ENCODE data around the gene COL6A2. TPM values are rescaled to one million over a fixed set of nuclear protein-coding genes. Genes with fewer than 3 reads are reported as not detected.

Gene COL6A2
- total RNA-seq, 1 experiment from 2014 or later, result 87.0 TPM

DNA sequence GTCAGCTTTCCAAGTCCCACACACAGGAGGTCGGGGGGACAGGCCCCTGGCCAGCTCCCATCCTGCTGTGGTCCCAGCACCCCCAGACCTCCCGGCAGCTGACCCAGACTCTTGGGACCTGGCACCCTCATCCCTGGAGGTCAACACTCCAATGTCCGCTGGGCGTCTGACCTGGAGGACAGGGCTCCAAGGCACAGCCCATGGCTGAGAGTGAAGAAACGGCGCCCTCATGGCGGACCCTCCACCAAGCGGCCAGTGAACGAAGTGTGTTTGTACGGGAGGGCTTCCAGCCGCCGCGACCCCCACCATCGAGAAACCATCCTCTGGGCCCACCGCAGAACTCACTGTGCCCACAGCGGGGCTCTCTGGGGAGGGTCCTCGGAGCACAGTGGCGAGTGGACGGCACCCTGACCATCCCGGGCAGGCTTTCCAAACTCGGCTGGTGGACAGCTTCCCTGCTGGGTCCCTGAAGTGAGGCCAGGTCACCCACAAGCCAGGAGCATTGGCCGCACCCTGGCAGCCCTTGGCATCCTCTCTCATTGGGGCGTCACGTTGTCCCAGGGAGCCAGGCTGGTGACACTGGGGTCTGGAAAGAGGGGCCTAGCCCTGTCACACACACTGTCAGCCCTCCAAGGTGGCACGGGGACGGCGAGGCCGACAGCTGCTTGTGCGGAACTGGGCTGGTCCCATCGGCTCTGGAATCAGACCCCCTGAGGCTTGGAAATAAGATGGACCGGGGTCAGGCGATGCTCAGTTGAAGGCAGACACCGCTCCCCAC is 47.8 kb upstream of the COL6A2 start:
- CTCF ChIA-PET, result no interaction called here
- POLR2A ChIA-PET, result no interaction called here

More for the DNA sequence above, 47.8 kb upstream of the COL6A2 start:
- Histone ChIP-seq H4K20me1 (ENCODE audit: insufficient read depth) (no peaks in the 10 kb centered on the region), H3K4me1 (ENCODE audit: control insufficient read depth in 1 of 2, insufficient read depth in 2 of 2, low read length in 2 of 2) (peaks cover 0 to 17% of the 10 kb centered on the region in 2 experiments; a peak in 2 of 4 replicates), H3K27me3 (ENCODE audit: insufficient read depth, low read length) (no peaks in the 10 kb centered on the region; the same call in 1 of the 2 replicates), H2AFZ (ENCODE audit: low read depth, low read length, poor library complexity, severe bottlenecking) (no peak overlapping the region), H3K9ac (ENCODE audit: low read length) (no peak overlapping the region), H3K4me3 (replicated peaks in 1 of 2; ENCODE audit: low read depth in 1 of 2, low read length in 2 of 2) (no peak overlapping the region), H3K27ac (ENCODE audit: low read depth, low read length) (no peak overlapping the region), H3K36me3 (ENCODE audit: control insufficient read depth in 1 of 2, insufficient read depth in 2 of 2, low read length in 2 of 2) (no peaks in the 10 kb centered on the region), H3K79me2 (ENCODE audit: insufficient read depth, low read length) (no peaks in the 10 kb centered on the region), H3K4me2 (ENCODE audit: low read length) (no peak overlapping the region), H3K9me3 (ENCODE audit: control insufficient read depth in 1 of 2, insufficient read depth in 1 of 2, low read depth in 1 of 2, low read length in 2 of 2) (no peaks in the 10 kb centered on the region), H3K9me2 (ENCODE audit: insufficient read depth) (no peaks in the 10 kb centered on the region)
- intact Hi-C loops (cut with micrococcal nuclease), result no loop called here
- TF ChIP-seq TCF7L2 (IDR thresholded peaks at IDR 0.05; ENCODE audit: borderline replicate concordance, extremely low read depth, insufficient read depth, insufficient read length) (no peak), SP1 (IDR thresholded peaks at IDR 0.05; ENCODE audit: low read depth) (no peak), ELF1 (IDR thresholded peaks at IDR 0.05; ENCODE audit: borderline replicate concordance, low read depth) (no peak)
- TF ChIP-seq, protein P1, sequence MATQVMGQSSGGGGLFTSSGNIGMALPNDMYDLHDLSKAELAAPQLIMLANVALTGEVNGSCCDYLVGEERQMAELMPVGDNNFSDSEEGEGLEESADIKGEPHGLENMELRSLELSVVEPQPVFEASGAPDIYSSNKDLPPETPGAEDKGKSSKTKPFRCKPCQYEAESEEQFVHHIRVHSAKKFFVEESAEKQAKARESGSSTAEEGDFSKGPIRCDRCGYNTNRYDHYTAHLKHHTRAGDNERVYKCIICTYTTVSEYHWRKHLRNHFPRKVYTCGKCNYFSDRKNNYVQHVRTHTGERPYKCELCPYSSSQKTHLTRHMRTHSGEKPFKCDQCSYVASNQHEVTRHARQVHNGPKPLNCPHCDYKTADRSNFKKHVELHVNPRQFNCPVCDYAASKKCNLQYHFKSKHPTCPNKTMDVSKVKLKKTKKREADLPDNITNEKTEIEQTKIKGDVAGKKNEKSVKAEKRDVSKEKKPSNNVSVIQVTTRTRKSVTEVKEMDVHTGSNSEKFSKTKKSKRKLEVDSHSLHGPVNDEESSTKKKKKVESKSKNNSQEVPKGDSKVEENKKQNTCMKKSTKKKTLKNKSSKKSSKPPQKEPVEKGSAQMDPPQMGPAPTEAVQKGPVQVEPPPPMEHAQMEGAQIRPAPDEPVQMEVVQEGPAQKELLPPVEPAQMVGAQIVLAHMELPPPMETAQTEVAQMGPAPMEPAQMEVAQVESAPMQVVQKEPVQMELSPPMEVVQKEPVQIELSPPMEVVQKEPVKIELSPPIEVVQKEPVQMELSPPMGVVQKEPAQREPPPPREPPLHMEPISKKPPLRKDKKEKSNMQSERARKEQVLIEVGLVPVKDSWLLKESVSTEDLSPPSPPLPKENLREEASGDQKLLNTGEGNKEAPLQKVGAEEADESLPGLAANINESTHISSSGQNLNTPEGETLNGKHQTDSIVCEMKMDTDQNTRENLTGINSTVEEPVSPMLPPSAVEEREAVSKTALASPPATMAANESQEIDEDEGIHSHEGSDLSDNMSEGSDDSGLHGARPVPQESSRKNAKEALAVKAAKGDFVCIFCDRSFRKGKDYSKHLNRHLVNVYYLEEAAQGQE (IDR thresholded peaks at IDR 0.05; ENCODE audit: low read depth), result no peak
- BruUV-seq (replicated peaks), result no TSS peak
- no peak for DNase-seq (ENCODE audit: low read depth, low spot score)
- no peak for ATAC-seq
- RAD21 ChIA-PET (ENCODE audit: low non-redundant PET in 1 of 2, low total read pairs in 2 of 2, uncharacterized antibody in 2 of 2, unreplicated experiment in 2 of 2), result interaction anchor here in 1 of 2 experiments (0.6 kb wide), 1 partner anchor 93 kb away, joined by 8 read pairs; no protein-coding TSS in a partner anchor

Data from HCT116 (cell line).